Endodermal cell (in vitro differentiated cells): Measurements from ENCODE around the gene ZBED4. TPM values are rescaled to one million over a fixed set of nuclear protein-coding genes. Genes with fewer than 3 reads are reported as not detected.

ENCODE experiments used
- DNase-seq: peaks from one replicate; pipeline ENCODE4 v3.0.0-alpha.2; 2017
- H3K27ac ChIP-seq: 2 replicates; pipeline ENCODE4 v1.5.1; 2013; ENCODE audit warnings: mild to moderate bottlenecking, low read depth, low read length, moderate library complexity
- H3K27me3 ChIP-seq: 2 replicates; pipeline ENCODE4 v1.6.1; 2013; ENCODE audit warnings: mild to moderate bottlenecking, low read length, moderate library complexity; ENCODE audit not compliant: insufficient read depth, control insufficient read depth, poor library complexity, severe bottlenecking
- H3K36me3 ChIP-seq: 2 replicates; pipeline ENCODE4 v1.7.0; 2013; ENCODE audit warnings: mild to moderate bottlenecking, low read length, moderate library complexity; ENCODE audit not compliant: control insufficient read depth, insufficient read depth
- H3K4me1 ChIP-seq: one replicate; pipeline ENCODE4 v1.7.0; 2013; ENCODE audit warnings: low read length; ENCODE audit not compliant: control insufficient read depth, insufficient read depth
- H3K4me3 ChIP-seq: 2 replicates; pipeline ENCODE4 v1.5.1; 2013; ENCODE audit warnings: mild to moderate bottlenecking, low read length, moderate library complexity
- H3K9ac ChIP-seq: 2 replicates; pipeline ENCODE4 v1.6.1; 2013; ENCODE audit warnings: mild to moderate bottlenecking, low read length, moderate library complexity; ENCODE audit not compliant: poor library complexity, severe bottlenecking; ENCODE audit errors: extremely low read depth
- H3K9me3 ChIP-seq: 2 replicates; pipeline ENCODE4 v1.6.1; 2013; ENCODE audit warnings: mild to moderate bottlenecking, low read length, moderate library complexity; ENCODE audit not compliant: control insufficient read depth
- H3K27ac Mint-ChIP-seq: 2 replicates; pipeline ENCODE4 v1.8.0; 2020; ENCODE audit warnings: mixed read lengths
- H3K27me3 Mint-ChIP-seq: 2 replicates; pipeline ENCODE4 v1.8.0; 2021; ENCODE audit warnings: mild to moderate bottlenecking, mixed read lengths; ENCODE audit not compliant: insufficient read depth
- H3K36me3 Mint-ChIP-seq: 2 replicates; pipeline ENCODE4 v1.8.0; 2020; ENCODE audit warnings: low read depth, mixed read lengths
- H3K4me1 Mint-ChIP-seq: 2 replicates; pipeline ENCODE4 v1.8.0; 2020; ENCODE audit warnings: mixed read lengths
- H3K4me3 Mint-ChIP-seq: 2 replicates; pipeline ENCODE4 v1.8.0; 2020; ENCODE audit warnings: mild to moderate bottlenecking, moderate library complexity, mixed read lengths
- H3K9me3 Mint-ChIP-seq: 2 replicates; pipeline ENCODE4 v1.8.0; 2020; ENCODE audit warnings: mild to moderate bottlenecking, mixed read lengths
- WGBS, 2 experiments: methylation state at CpG; one replicate each; pipeline versions ENCODE4 v1.1.5 to v1.1.7; 2013; ENCODE audit warnings: missing lambda C conversion rate in 2 of 2, mixed read lengths in 1 of 2; ENCODE audit not compliant: insufficient coverage in 1 of 2, insufficient read length in 1 of 2; 5-methylcytosine and 5-hydroxymethylcytosine counted together
- total RNA-seq, 2 donors: library from RNA; stranded (reverse); fragmentation: NEBNext Ultra II Directional in 1 of 2; extraction: Animal tissue kit (Norgen Biotek cat#: 25700) in 1 of 2; gene quantifications; 2 replicates in 1 of 2; 3 replicates in 1 of 2; pipeline ENCODE4 v1.2.1, GENCODE V29; 2021
- TF ChIP-seq, protein P1 (sequence below): fragments of 200-600 bp; sonication (generic); conservative IDR thresholded peaks from 2 replicates; pipeline ENCODE4 v1.5.0; 2021; ENCODE audit warnings: antibody characterized with exemption, mild to moderate bottlenecking

Gene ZBED4
- total RNA-seq, 2 donors from 2014 or later = 22.0 to 26.6 TPM

DNA sequence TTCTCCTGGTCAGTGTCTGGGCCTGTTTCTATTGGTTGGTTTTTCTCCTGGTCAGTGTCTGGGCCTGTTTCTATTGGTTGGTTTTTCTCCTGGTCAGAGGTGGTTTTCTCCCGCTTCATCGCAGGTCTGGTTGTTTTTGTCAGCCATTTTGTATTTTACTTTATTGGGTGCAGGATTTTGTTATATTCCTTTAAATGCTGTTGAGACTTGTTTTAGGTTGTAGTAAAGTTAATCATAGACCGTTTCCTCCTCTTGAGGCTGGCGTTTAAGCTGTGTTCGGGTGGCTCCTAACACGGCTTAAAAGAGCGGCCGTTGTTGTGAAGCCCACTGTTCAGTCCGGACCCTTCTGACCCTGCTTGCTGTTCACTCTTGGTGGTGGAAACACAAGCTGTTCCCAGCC, 26.2 kb downstream of the ZBED4 start:
- H3K9me3 ChIP-seq = peaks cover 7% of the 10 kb centered on the region
- DNase-seq = no peak
- H3K27ac Mint-ChIP-seq = peak overlapping the region; percentile 15
- H3K27me3 Mint-ChIP-seq = no peaks in the 10 kb centered on the region
- no peak overlapping the region for H3K4me3 ChIP-seq
- no peak overlapping the region for H3K4me3 Mint-ChIP-seq
- 95 to 96% methylated on average over 6 to 9 of the region's 9 CpGs for WGBS, 2 experiments
- peaks cover 17% of the 10 kb centered on the region for H3K9me3 Mint-ChIP-seq
- H3K36me3 ChIP-seq = peaks cover 43% of the 10 kb centered on the region
- H3K36me3 Mint-ChIP-seq = peaks cover 54% of the 10 kb centered on the region
- H3K4me1 ChIP-seq = no peaks in the 10 kb centered on the region
- H3K4me1 Mint-ChIP-seq = no peaks in the 10 kb centered on the region
- no peak overlapping the region for H3K27ac ChIP-seq
- H3K27me3 ChIP-seq = no peaks in the 10 kb centered on the region
- H3K9ac ChIP-seq = no peak overlapping the region
- TF ChIP-seq, protein P1, sequence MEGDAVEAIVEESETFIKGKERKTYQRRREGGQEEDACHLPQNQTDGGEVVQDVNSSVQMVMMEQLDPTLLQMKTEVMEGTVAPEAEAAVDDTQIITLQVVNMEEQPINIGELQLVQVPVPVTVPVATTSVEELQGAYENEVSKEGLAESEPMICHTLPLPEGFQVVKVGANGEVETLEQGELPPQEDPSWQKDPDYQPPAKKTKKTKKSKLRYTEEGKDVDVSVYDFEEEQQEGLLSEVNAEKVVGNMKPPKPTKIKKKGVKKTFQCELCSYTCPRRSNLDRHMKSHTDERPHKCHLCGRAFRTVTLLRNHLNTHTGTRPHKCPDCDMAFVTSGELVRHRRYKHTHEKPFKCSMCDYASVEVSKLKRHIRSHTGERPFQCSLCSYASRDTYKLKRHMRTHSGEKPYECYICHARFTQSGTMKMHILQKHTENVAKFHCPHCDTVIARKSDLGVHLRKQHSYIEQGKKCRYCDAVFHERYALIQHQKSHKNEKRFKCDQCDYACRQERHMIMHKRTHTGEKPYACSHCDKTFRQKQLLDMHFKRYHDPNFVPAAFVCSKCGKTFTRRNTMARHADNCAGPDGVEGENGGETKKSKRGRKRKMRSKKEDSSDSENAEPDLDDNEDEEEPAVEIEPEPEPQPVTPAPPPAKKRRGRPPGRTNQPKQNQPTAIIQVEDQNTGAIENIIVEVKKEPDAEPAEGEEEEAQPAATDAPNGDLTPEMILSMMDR = no peak

DNA sequence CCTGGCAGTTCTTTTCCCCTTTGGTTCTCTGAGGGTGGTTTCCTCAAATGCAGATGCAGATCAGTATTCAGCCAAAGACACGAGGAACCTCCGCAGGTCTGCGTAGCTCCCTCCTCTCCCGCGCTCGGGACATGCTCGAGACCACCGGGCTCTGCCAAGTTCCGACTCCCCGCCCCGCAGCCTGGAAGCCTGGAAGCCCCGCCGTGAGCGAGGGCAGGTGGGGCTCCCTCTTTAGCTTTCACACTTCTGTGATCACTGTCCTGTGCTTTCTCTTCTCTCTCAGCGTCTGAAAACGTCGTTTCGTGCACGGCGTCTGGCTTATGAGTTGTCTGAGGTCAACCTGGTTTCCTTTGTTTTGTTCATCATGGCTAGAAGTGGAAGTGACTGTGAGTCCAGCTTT, 26.6 kb downstream of the ZBED4 start:
- peaks cover 7% of the 10 kb centered on the region for H3K9me3 ChIP-seq
- WGBS, 2 experiments = 79 to 82% methylated on average over 19 to 20 of the region's 20 CpGs
- H3K27me3 ChIP-seq = no peaks in the 10 kb centered on the region
- peaks cover 44% of the 10 kb centered on the region for H3K36me3 ChIP-seq
- H3K27ac ChIP-seq = no peak overlapping the region
- H3K9ac ChIP-seq = no peak overlapping the region
- Mint-ChIP-seq H3K27me3 (no peaks in the 10 kb centered on the region), H3K9me3 (peaks cover 17% of the 10 kb centered on the region), H3K4me3 (no peak overlapping the region), H3K27ac (peak overlapping the region; percentile 15), H3K4me1 (no peaks in the 10 kb centered on the region), H3K36me3 (peaks cover 55% of the 10 kb centered on the region)
- no peak for DNase-seq
- TF ChIP-seq, protein P1 = no peak
- H3K4me3 ChIP-seq = no peak overlapping the region
- no peaks in the 10 kb centered on the region for H3K4me1 ChIP-seq

DNA sequence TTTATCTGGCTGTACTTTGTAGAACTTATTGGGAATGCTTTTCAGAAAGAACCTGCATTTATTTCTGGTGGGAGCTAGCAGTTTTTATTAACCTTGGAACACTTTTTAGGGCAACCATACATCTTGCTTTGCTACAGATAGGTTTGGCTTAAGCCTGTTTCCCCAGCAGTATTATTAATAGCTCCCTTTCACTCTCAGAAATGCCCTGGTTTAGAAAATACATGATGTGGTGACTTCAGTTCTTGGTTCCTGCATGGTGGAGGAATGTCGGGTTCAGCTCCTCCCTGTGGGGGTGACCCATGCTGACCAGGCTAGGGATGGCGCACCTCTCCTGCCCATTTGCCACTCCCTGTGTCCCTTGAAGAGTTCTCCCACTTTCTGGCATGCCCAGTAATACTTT, 28.2 kb downstream of the ZBED4 start:
- no peak overlapping the region for H3K27ac Mint-ChIP-seq
- Histone ChIP-seq H3K4me3 (no peak overlapping the region), H3K36me3 (peaks cover 52% of the 10 kb centered on the region), H3K27ac (no peak overlapping the region), H3K4me1 (no peaks in the 10 kb centered on the region), H3K9ac (no peak overlapping the region), H3K27me3 (no peaks in the 10 kb centered on the region), H3K9me3 (peaks cover 7% of the 10 kb centered on the region)
- TF ChIP-seq, protein P1 = no peak
- no peak for DNase-seq
- H3K27me3 Mint-ChIP-seq = no peaks in the 10 kb centered on the region
- H3K9me3 Mint-ChIP-seq = peaks cover 17% of the 10 kb centered on the region
- WGBS, 2 experiments = 80 to 92% methylated on average over 1 to 2 of the region's 2 CpGs
- no peak overlapping the region for H3K4me3 Mint-ChIP-seq
- no peaks in the 10 kb centered on the region for H3K4me1 Mint-ChIP-seq
- H3K36me3 Mint-ChIP-seq = peaks cover 63% of the 10 kb centered on the region
